H9 (cell line): ENCODE data around the gene EDIL3. TPM values are rescaled to one million over a fixed set of nuclear protein-coding genes. Genes with fewer than 3 reads are reported as not detected.

Experiments
- DNase-seq: peaks from one replicate; pipeline ENCODE4 v3.0.0-alpha.2; 2017
- H2AFZ ChIP-seq: one replicate; pipeline ENCODE4 v1.6.1; 2013; ENCODE audit warnings: mild to moderate bottlenecking, low read length, control low read depth, moderate library complexity
- H2AK5ac ChIP-seq: 2 replicates; pipeline ENCODE4 v1.6.1; 2013; ENCODE audit warnings: low read length, control low read depth, mixed read lengths; ENCODE audit not compliant: insufficient read length
- H2BK120ac ChIP-seq: one replicate; pipeline ENCODE4 v1.6.1; 2013; ENCODE audit warnings: low read depth, mild to moderate bottlenecking, low read length, control low read depth, inconsistent platforms; ENCODE audit not compliant: poor library complexity, severe bottlenecking
- H2BK12ac ChIP-seq: 2 replicates; pipeline ENCODE4 v1.6.1; 2013; ENCODE audit warnings: low read length, control low read depth, mixed read lengths, low read depth; ENCODE audit not compliant: insufficient read length
- H2BK15ac ChIP-seq: 2 replicates; pipeline ENCODE4 v1.6.1; 2013; ENCODE audit warnings: low read depth, low read length, control low read depth
- H2BK20ac ChIP-seq: one replicate; pipeline ENCODE4 v1.6.1; 2013; ENCODE audit warnings: low read depth, mild to moderate bottlenecking, low read length, control low read depth, inconsistent platforms; ENCODE audit not compliant: poor library complexity, severe bottlenecking
- H2BK5ac ChIP-seq: 2 replicates; pipeline ENCODE4 v1.6.1; 2013; ENCODE audit warnings: low read length, control low read depth, mixed read lengths; ENCODE audit not compliant: insufficient read length
- H3K14ac ChIP-seq: 2 replicates; pipeline ENCODE4 v1.6.1; 2013; ENCODE audit warnings: low read length, control low read depth; ENCODE audit not compliant: insufficient read depth
- H3K18ac ChIP-seq: 2 replicates; pipeline ENCODE4 v1.6.1; 2013; ENCODE audit warnings: low read depth, mild to moderate bottlenecking, mixed read lengths, low read length, control low read depth; ENCODE audit not compliant: insufficient read length
- H3K23ac ChIP-seq: 2 replicates; pipeline ENCODE4 v1.6.1; 2013; ENCODE audit warnings: low read length, control low read depth, mixed read lengths, low read depth; ENCODE audit not compliant: insufficient read length
- H3K23me2 ChIP-seq: 2 replicates; pipeline ENCODE4 v1.6.1; 2013; ENCODE audit warnings: low read depth, mild to moderate bottlenecking, mixed read lengths, low read length, control low read depth; ENCODE audit not compliant: insufficient read length, poor library complexity, severe bottlenecking
- H3K27ac ChIP-seq: 2 replicates; pipeline ENCODE4 v1.5.1; 2013; ENCODE audit warnings: low read length, control low read depth, mixed read lengths, low read depth; ENCODE audit not compliant: insufficient read length
- H3K27me3 ChIP-seq: 2 replicates; pipeline ENCODE4 v1.6.1; 2013; ENCODE audit warnings: low read length, control low read depth, inconsistent platforms; ENCODE audit not compliant: insufficient read depth
- H3K4ac ChIP-seq: 2 replicates; pipeline ENCODE4 v1.6.1; 2013; ENCODE audit warnings: low read depth, mild to moderate bottlenecking, control low read depth, inconsistent platforms, low read length, moderate library complexity
- H3K4me1 ChIP-seq: 2 replicates; pipeline ENCODE4 v1.6.1; 2013; ENCODE audit warnings: low read length, control low read depth, inconsistent platforms; ENCODE audit not compliant: insufficient read depth
- H3K4me2 ChIP-seq: 2 replicates; pipeline ENCODE4 v1.6.1; 2013; ENCODE audit warnings: low read length, control low read depth, mixed read lengths; ENCODE audit not compliant: insufficient read length, insufficient read depth
- H3K56ac ChIP-seq: 2 replicates; pipeline ENCODE4 v1.6.1; 2013; ENCODE audit warnings: low read depth, mild to moderate bottlenecking, mixed read lengths, low read length, control low read depth; ENCODE audit not compliant: insufficient read length
- H3K79me1 ChIP-seq: 2 replicates; pipeline ENCODE4 v1.6.1; 2013; ENCODE audit warnings: low read depth, mild to moderate bottlenecking, moderate library complexity, low read length, control low read depth, inconsistent platforms; ENCODE audit not compliant: insufficient read depth, poor library complexity, severe bottlenecking
- H3K79me2 ChIP-seq: 2 replicates; pipeline ENCODE4 v1.6.1; 2013; ENCODE audit warnings: low read length, control low read depth, inconsistent platforms; ENCODE audit not compliant: insufficient read depth
- H3K9ac ChIP-seq: 2 replicates; pipeline ENCODE4 v1.6.1; 2013; ENCODE audit warnings: low read length, control low read depth, mixed read lengths; ENCODE audit not compliant: insufficient read length; ENCODE audit errors: extremely low read depth
- H3K9me3 ChIP-seq: one replicate; pipeline ENCODE4 v1.6.1; 2013; ENCODE audit warnings: low read depth, low read length, inconsistent platforms; ENCODE audit not compliant: control insufficient read depth
- H3T11ph ChIP-seq: one replicate; pipeline ENCODE4 v1.6.1; 2013; ENCODE audit warnings: mild to moderate bottlenecking, low read length, control low read depth, inconsistent platforms
- H4K20me1 ChIP-seq: one replicate; pipeline ENCODE4 v1.6.1; 2013; ENCODE audit not compliant: control insufficient read depth, insufficient read length, insufficient read depth
- H4K5ac ChIP-seq: 2 replicates; pipeline ENCODE4 v1.6.1; 2013; ENCODE audit warnings: low read depth, mild to moderate bottlenecking, mixed read lengths, low read length, control low read depth; ENCODE audit not compliant: insufficient read length
- H4K8ac ChIP-seq: replicated peaks from 2 replicates; pipeline ENCODE4 v1.6.1; 2013; ENCODE audit warnings: low read length, control low read depth, mixed read lengths, low read depth; ENCODE audit not compliant: insufficient read length
- H4K91ac ChIP-seq: 2 replicates; pipeline ENCODE4 v1.6.1; 2013; ENCODE audit warnings: low read depth, mild to moderate bottlenecking, moderate library complexity, mixed read lengths, low read length, control low read depth; ENCODE audit not compliant: insufficient read length
- H3K27ac Mint-ChIP-seq, 3 experiments: 2 replicates in 2 of 3; 3 replicates in 1 of 3; pipeline ENCODE4 v1.8.0; 2020 to 2021; ENCODE audit warnings: mixed read lengths in 3 of 3, mild to moderate bottlenecking in 1 of 3, moderate library complexity in 1 of 3
- H3K27me3 Mint-ChIP-seq: 2 replicates; pipeline ENCODE4 v1.8.0; 2021; ENCODE audit warnings: low read depth, mild to moderate bottlenecking, moderate library complexity, mixed read lengths
- H3K36me3 Mint-ChIP-seq, 3 experiments: 2 replicates in 2 of 3; 3 replicates in 1 of 3; pipeline ENCODE4 v1.8.0; 2020 to 2021; ENCODE audit warnings: low read depth in 3 of 3, mixed read lengths in 3 of 3; ENCODE audit not compliant: insufficient read depth in 1 of 3
- H3K4me1 Mint-ChIP-seq, 2 experiments: 2 replicates each; pipeline ENCODE4 v1.8.0; 2020; ENCODE audit warnings: mixed read lengths in 2 of 2
- H3K4me3 Mint-ChIP-seq, 2 experiments: 2 replicates in 1 of 2; 3 replicates in 1 of 2; pipeline ENCODE4 v1.8.0; 2020 to 2021; ENCODE audit warnings: mild to moderate bottlenecking in 2 of 2, mixed read lengths in 2 of 2, moderate library complexity in 1 of 2
- H3K9me3 Mint-ChIP-seq, 2 experiments: 2 replicates in 1 of 2; 3 replicates in 1 of 2; pipeline ENCODE4 v1.8.0; 2020; ENCODE audit warnings: mild to moderate bottlenecking in 2 of 2, mixed read lengths in 2 of 2, moderate library complexity in 1 of 2
- total RNA-seq: library from RNA; stranded (reverse); gene quantifications from 2 replicates; pipeline ENCODE4 v1.2.1, GENCODE V29; 2021
- TF ChIP-seq, protein P1 (sequence below): fragments of 200-600 bp; sonication (generic); conservative IDR thresholded peaks from 3 replicates; pipeline ENCODE4 v1.8.0; 2021; ENCODE audit warnings: antibody characterized with exemption, mild to moderate bottlenecking

EDIL3 gene
- total RNA-seq, 1 experiment from 2014 or later = 61.9 TPM

DNA sequence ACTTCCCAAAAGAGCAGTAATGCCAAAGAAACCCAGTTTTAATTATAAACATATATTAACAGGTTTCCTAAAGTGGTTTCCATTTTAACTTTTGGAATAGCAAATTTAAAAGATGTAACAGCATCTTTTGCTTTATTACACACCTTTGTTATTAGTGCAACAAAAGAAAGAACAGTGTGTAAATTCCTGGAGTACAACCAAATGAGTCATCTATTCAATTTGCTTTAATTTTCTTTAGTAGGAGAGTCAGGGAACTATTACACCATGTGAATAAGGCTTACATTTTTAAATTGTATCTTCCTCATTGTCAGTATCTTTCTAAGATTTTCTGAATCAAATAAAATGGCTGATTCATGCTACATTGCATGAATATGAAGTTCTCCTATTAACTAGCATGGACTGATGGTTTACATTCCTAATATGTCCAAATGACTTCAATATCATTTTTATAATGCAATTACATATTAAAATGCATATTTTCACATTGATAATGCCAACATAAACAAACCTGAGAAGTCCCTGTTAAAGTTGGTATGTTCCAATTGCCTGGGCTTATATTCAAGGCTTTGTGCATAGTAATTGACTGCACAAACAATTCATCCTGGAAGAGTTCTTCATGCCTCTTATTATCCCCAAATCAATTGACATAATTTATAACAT, 22.5 kb downstream of the EDIL3 start:
- Histone ChIP-seq H3K4me1 (no peaks in the 10 kb centered on the region), H3K27me3 (no peaks in the 10 kb centered on the region), H3K9ac (no peak overlapping the region), H3K79me2 (no peaks in the 10 kb centered on the region; the same call in 1 of the 2 replicates), H4K20me1 (no peaks in the 10 kb centered on the region), H2BK12ac (no peak overlapping the region), H3K27ac (no peak overlapping the region), H3K14ac (no peak overlapping the region), H3K79me1 (peaks cover 3% of the 10 kb centered on the region), H2BK120ac (no peak overlapping the region), H2BK5ac (no peak overlapping the region), H3K4ac (no peak overlapping the region), H3K23ac (no peak overlapping the region), H4K5ac (no peak overlapping the region), H2BK20ac (no peak overlapping the region), H4K8ac (no peak overlapping the region), H3K9me3 (no peaks in the 10 kb centered on the region), H3K56ac (no peak overlapping the region), H2AK5ac (no peak overlapping the region), H4K91ac (no peak overlapping the region), H3K18ac (no peak overlapping the region), H3K4me2 (no peak overlapping the region), H2AFZ (no peak overlapping the region), H2BK15ac (no peak overlapping the region), H3K23me2 (no peaks in the 10 kb centered on the region), H3T11ph (no peak overlapping the region)
- no peak overlapping the region for H3K4me3 Mint-ChIP-seq
- TF ChIP-seq, protein P1, sequence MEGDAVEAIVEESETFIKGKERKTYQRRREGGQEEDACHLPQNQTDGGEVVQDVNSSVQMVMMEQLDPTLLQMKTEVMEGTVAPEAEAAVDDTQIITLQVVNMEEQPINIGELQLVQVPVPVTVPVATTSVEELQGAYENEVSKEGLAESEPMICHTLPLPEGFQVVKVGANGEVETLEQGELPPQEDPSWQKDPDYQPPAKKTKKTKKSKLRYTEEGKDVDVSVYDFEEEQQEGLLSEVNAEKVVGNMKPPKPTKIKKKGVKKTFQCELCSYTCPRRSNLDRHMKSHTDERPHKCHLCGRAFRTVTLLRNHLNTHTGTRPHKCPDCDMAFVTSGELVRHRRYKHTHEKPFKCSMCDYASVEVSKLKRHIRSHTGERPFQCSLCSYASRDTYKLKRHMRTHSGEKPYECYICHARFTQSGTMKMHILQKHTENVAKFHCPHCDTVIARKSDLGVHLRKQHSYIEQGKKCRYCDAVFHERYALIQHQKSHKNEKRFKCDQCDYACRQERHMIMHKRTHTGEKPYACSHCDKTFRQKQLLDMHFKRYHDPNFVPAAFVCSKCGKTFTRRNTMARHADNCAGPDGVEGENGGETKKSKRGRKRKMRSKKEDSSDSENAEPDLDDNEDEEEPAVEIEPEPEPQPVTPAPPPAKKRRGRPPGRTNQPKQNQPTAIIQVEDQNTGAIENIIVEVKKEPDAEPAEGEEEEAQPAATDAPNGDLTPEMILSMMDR = no peak
- no peak for DNase-seq
- no peaks in the 10 kb centered on the region for H3K36me3 Mint-ChIP-seq
- no peak overlapping the region for H3K27ac Mint-ChIP-seq
- H3K27me3 Mint-ChIP-seq = no peaks in the 10 kb centered on the region
- H3K4me1 Mint-ChIP-seq = no peaks in the 10 kb centered on the region
- H3K9me3 Mint-ChIP-seq = no peaks in the 10 kb centered on the region
